Stomach (tissue), 9 donors: ENCODE measurements around the gene CPT1B. TPM values are rescaled to one million over a fixed set of nuclear protein-coding genes. Genes with fewer than 3 reads are reported as not detected.

ENCODE experiments used
- DNase-seq, 2 donors: peaks; one replicate each; pipeline versions ENCODE4 v3.0.0 to v3.0.0-alpha.2; 2013 to 2019
- H3K27ac ChIP-seq, 5 donors: fragments of 200-600 bp in 4 of 5; sonication (generic) in 4 of 5; one replicate each; pipeline ENCODE4 v1.5.1; 2013 to 2019; ENCODE audit warnings: mild to moderate bottlenecking in 1 of 5, moderate library complexity in 1 of 5
- H3K27me3 ChIP-seq, 3 donors: fragments of 200-600 bp; sonication (generic); one replicate each; pipeline ENCODE4 v1.5.1; 2017 to 2019; ENCODE audit warnings: mixed run types in 1 of 3
- H3K36me3 ChIP-seq, 4 donors: fragments of 200-600 bp; sonication (generic); 1 replicate in 3 of 4; 2 replicates in 1 of 4; pipeline ENCODE4 v1.5.1; 2016 to 2019
- H3K4me1 ChIP-seq, 4 donors: fragments of 200-600 bp; sonication (generic); one replicate each; pipeline ENCODE4 v1.5.1; 2016 to 2019
- H3K4me3 ChIP-seq, 4 donors: fragments of 200-600 bp; sonication (generic) in 3 of 4; one replicate each; pipeline ENCODE4 v1.5.1; 2016 to 2019; ENCODE audit warnings: mild to moderate bottlenecking in 1 of 4
- H3K9me3 ChIP-seq, 4 donors: fragments of 200-600 bp; sonication (generic); one replicate each; pipeline ENCODE4 v1.5.1; 2016 to 2019
- EP300 ChIP-seq: sonication (generic); formaldehyde crosslinking; IDR thresholded peaks from one replicate; pipeline ENCODE4 v1.6.1; 2017; ENCODE audit warnings: antibody characterized with exemption
- POLR2A ChIP-seq, 4 donors: fragments of 450-650 bp; IDR thresholded peaks; one replicate each; pipeline ENCODE4 v1.6.1; 2016; ENCODE audit warnings: antibody characterized with exemption in 4 of 4, control low read depth in 2 of 4, mild to moderate bottlenecking in 1 of 4, moderate library complexity in 1 of 4
- POLR2AphosphoS5 ChIP-seq, 3 donors: sonication (generic); formaldehyde crosslinking; IDR thresholded peaks; one replicate each; pipeline ENCODE4 v1.6.1; 2016; ENCODE audit warnings: antibody characterized with exemption in 3 of 3
- WGBS, 5 donors: extraction: QIAGEN DNeasy Blood & Tissue Kit in 3 of 5; methylation state at CpG; one replicate each; pipeline versions ENCODE4 v1.1.5 to v1.1.7; 2013 to 2018; 5-methylcytosine and 5-hydroxymethylcytosine counted together
- intact Hi-C: fragments of 100-400 bp; cut with DNase I; formaldehyde crosslinking; loops from one replicate; pipeline ENCODE4 v1.15.1; 2023; ENCODE audit warnings: low total_unique reads
- polyA plus RNA-seq, 3 donors: library from polyadenylated mRNA; stranded (reverse); fragments of 200-250 nt; gene quantifications; one replicate each; pipeline ENCODE4 v1.2.3, GENCODE V29; 2013
- total RNA-seq, 5 donors: library from RNA; depleted of rRNA; stranded (reverse); fragments of >200 nt; gene quantifications; one replicate each; pipeline versions ENCODE4 v1.1.0 to v1.2.3, GENCODE V29; 2014 to 2016
- TF ChIP-seq, protein P1 (sequence below), 7 experiments: fragments of 450-650 bp in 4 of 7; fragments of 200-600 bp in 3 of 7; sonication (generic) in 3 of 7; IDR thresholded peaks; one replicate each; pipeline ENCODE4 v1.5.1; 2016 to 2019; ENCODE audit warnings: antibody characterized with exemption in 7 of 7, control low read depth in 2 of 7, mild to moderate bottlenecking in 1 of 7
- donor health status: healthy with polysubstance abuse.
- donor health status: Bipolar disorder and iron deficiency.
- donor health status: healthy.

Gene CPT1B
- total and polyA plus RNA-seq, 8 donors: 6.6 to 164 (median 21.0) TPM

DNA sequence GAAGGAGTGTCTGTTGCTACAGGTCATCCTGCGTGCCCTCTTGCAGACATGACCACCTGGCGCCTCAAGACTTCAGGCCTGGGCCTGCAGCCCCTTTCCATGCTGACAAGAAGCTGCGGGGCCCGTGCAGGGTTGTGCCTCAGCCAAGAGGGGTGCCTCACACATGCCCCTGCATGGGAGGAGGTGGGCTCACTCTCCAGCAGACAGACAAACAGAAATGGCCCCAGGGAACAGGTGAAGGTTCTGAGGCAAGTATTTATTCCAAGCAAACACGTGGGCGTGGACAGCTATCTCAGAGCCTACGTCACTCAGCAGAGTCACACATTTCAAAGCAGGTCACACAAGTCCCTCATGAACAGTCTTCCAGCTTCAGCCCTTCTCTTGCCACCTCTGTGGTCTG is 9.6 kb downstream of the CPT1B start:
- 49 to 69% (median 53%) methylated on average over 5 to 7 of the region's 7 CpGs for WGBS, 5 donors
- Histone ChIP-seq H3K36me3 (peaks cover 3 to 40% (median 26%) of the 10 kb centered on the region in 4 donors), H3K4me1 (peaks cover 9 to 48% (median 24%) of the 10 kb centered on the region in 4 donors), H3K27ac (peak overlapping the region; percentile 66 to 79 (median 76)), H3K27me3 (no peaks in the 10 kb centered on the region), H3K9me3 (no peaks in the 10 kb centered on the region), H3K4me3 (no peak overlapping the region)
- TF ChIP-seq POLR2AphosphoS5 (IDR thresholded peaks at IDR 0.05): peak in 2 of 3 donors; percentile 41 to 46
- TF ChIP-seq, protein P1, sequence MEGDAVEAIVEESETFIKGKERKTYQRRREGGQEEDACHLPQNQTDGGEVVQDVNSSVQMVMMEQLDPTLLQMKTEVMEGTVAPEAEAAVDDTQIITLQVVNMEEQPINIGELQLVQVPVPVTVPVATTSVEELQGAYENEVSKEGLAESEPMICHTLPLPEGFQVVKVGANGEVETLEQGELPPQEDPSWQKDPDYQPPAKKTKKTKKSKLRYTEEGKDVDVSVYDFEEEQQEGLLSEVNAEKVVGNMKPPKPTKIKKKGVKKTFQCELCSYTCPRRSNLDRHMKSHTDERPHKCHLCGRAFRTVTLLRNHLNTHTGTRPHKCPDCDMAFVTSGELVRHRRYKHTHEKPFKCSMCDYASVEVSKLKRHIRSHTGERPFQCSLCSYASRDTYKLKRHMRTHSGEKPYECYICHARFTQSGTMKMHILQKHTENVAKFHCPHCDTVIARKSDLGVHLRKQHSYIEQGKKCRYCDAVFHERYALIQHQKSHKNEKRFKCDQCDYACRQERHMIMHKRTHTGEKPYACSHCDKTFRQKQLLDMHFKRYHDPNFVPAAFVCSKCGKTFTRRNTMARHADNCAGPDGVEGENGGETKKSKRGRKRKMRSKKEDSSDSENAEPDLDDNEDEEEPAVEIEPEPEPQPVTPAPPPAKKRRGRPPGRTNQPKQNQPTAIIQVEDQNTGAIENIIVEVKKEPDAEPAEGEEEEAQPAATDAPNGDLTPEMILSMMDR (IDR thresholded peaks at IDR 0.05): no peak
- DNase-seq: peak; percentile 68 to 90
- intact Hi-C loops: no loop called here

DNA sequence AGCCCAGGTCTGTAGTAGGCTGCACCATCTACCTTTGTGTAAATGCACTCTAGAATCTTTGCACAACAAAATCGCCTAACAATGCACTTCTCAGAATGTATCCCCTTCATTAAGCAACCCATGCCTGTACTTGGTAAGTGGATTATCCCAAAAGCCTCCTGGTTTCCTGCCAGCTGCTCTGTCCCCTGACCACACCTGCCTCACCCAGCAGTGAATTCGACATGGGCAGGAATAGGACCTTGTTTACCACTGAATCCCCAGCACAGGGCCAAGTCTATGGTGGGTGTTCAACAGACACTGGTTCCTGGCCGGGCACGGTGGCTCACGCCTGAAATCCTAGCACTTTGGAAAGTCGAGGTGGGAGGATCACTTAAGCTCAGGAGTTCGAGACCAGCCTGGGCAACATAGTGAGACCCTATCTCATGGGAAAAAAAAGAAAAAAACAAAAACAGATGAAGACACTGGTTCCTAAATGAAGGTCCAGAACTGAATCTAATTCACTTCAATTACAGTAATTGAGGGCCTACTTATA is 10.4 kb downstream of the CPT1B start:
- 86 to 96% (median 93%) methylated on average over 7 of the region's 7 CpGs for WGBS, 5 donors

DNA sequence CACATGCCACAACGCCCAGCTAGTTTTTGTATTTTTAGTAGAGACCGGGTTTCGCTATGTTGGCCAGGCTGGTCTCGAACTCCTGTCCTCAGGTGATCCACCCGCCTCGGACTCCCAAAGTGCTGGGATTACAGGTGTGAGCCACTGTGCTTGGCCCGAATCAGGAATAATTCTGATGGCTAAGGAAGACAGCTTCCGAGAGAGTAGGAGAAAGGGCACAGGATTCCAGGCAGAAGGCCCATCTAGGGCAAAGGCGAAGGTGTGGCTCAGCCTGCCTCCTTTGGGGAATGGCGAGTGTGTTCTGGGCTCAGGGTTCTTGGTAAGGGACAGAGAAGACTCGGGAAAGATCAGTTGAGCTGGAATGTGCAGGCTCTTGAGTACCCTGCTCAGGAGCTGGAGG is 13.9 kb downstream of the CPT1B start:
- intact Hi-C loops: no loop called here

More for the DNA sequence above, 10.4 kb downstream of the CPT1B start:
- H3K9me3 ChIP-seq: no peaks in the 10 kb centered on the region
- intact Hi-C loops: no loop called here
- no peak for DNase-seq
- H3K36me3 ChIP-seq: peaks cover 3 to 31% (median 22%) of the 10 kb centered on the region in 4 donors
- no peaks in the 10 kb centered on the region for H3K27me3 ChIP-seq
- TF ChIP-seq, protein P1 (IDR thresholded peaks at IDR 0.05): no peak
- TF ChIP-seq EP300 (no peak), POLR2A (IDR thresholded peaks at IDR 0.05) (no peak), POLR2AphosphoS5 (IDR thresholded peaks at IDR 0.05) (no peak)
- peak overlapping the region in 4 of 5 donors; percentile 66 to 79 (median 77) for H3K27ac ChIP-seq
- no peak overlapping the region for H3K4me3 ChIP-seq
- peaks cover 14 to 56% (median 29%) of the 10 kb centered on the region in 4 donors for H3K4me1 ChIP-seq

DNA sequence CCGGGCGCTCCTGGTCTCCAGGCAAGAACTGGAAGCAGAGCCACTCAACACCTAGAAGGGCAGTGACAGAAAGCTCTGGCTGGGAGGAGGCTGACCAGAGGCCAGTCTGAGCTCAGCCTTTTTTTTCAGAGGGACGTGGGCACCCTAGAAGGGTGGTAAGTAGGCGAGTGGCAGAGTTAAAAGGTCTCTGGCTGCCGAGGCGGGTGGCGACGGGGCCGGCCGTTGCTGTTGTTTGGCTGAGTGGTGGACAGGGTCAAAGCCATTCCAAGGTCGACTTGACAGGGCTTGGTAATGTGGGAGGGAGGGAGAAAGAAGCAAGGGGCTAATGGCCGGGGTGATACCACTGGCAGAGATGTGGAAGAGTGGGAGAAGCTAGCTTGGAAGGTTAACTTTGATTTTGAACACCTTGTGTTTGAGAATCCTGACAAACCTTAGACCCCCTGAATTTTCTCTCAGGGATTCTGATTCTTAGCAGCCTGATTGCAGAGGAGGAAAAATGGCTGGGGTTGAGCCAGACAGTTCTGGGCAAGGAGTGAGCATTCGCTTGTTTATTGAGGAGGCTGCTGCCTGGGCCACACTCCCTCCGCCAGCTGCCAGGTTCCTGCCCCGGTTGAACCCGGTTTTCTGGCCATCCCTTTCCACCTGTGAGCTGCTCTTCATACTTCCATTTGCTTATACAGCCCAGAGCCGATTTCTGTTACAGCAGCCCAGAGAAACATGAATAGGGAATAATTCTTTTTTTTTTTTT is 14.6 kb downstream of the CPT1B start:
- Histone ChIP-seq H3K27me3 (no peaks in the 10 kb centered on the region), H3K4me1 (peaks cover 8 to 24% (median 16%) of the 10 kb centered on the region in 4 donors), H3K9me3 (no peaks in the 10 kb centered on the region), H3K27ac (peak overlapping the region; percentile 78 to 94 (median 86)), H3K4me3 (peak overlapping the region; percentile 52 to 69 (median 62)), H3K36me3 (no peaks in the 10 kb centered on the region)
- WGBS, 5 donors: 9 to 24% (median 20%) methylated on average over 17 of the region's 17 CpGs
- TF ChIP-seq, protein P1 (IDR thresholded peaks at IDR 0.05): no peak
- TF ChIP-seq POLR2A (IDR thresholded peaks at IDR 0.05): no peak
- no peak for TF ChIP-seq EP300
- TF ChIP-seq POLR2AphosphoS5 (IDR thresholded peaks at IDR 0.05): no peak
- DNase-seq: peak; percentile 48 to 51
- intact Hi-C loops: no loop called here

More for the DNA sequence above, 13.9 kb downstream of the CPT1B start:
- Histone ChIP-seq H3K27ac (peak overlapping the region in 3 of 5 donors; percentile 85 to 94 (median 86)), H3K36me3 (peaks cover 0 to 4% (median 0%) of the 10 kb centered on the region in 4 donors), H3K9me3 (no peaks in the 10 kb centered on the region), H3K27me3 (no peaks in the 10 kb centered on the region), H3K4me3 (peak overlapping the region in 1 of 4 donors; percentile 67), H3K4me1 (peaks cover 8 to 29% (median 22%) of the 10 kb centered on the region in 4 donors)
- 84 to 92% (median 89%) methylated on average over 11 of the region's 11 CpGs for WGBS, 5 donors
- no peak for DNase-seq
- no peak for TF ChIP-seq EP300
- no peak for TF ChIP-seq POLR2A (IDR thresholded peaks at IDR 0.05)
- TF ChIP-seq POLR2AphosphoS5 (IDR thresholded peaks at IDR 0.05): no peak
- TF ChIP-seq, protein P1 (IDR thresholded peaks at IDR 0.05): no peak
